NAMALWA (cell line): ENCODE measurements around the gene CFHR3.
A peak's percentile ranks its signal among the peaks of the same experiment; 100 is the strongest.
"Not testable (repeated sequence)": the region's sequence is repeated elsewhere in the genome, so short reads cannot be mapped to it uniquely, and the experiment has no call there.

Experiments
- DNase-seq: peaks from one replicate; pipeline ENCODE4 v3.0.0-alpha.2; 2015; ENCODE audit warnings: low spot score

CFHR3 gene

GRCh38 chr1:196774603-196775002 is at the start of gene CFHR3:
Gene CFHR3 (plus strand): TSS chr1:196774840. CDS start chr1:196774887, 47 bp downstream.
- DNase-seq = no peak

GRCh38 chr1:196732526-196732925 is 42.1 kb upstream of the CFHR3 start:
- DNase-seq = peak; percentile 16

- no peak for DNase-seq
These were observed 41.3 kb upstream of the CFHR3 start for GRCh38 chr1:196733091-196733970.

- no peak for DNase-seq
These were observed 40.6 kb upstream of the CFHR3 start for GRCh38 chr1:196734006-196734405.

GRCh38 chr1:196734460-196734859 is 40.2 kb upstream of the CFHR3 start:
- DNase-seq = no peak

GRCh38 chr1:196738730-196739129 is 35.9 kb upstream of the CFHR3 start:
- no peak for DNase-seq

GRCh38 chr1:196743244-196743643 is 31.4 kb upstream of the CFHR3 start:
- peak; percentile 79 for DNase-seq

- not testable (repeated sequence) for DNase-seq
These were observed 9.5 kb upstream of the CFHR3 start for GRCh38 chr1:196765019-196765740.

- DNase-seq = not testable (repeated sequence)
These were observed 4.8 kb upstream of the CFHR3 start for GRCh38 chr1:196769823-196770222.

- DNase-seq = no peak
These were observed 927 bp upstream of the CFHR3 start for GRCh38 chr1:196773713-196774112.

- no peak for DNase-seq
These were observed 465 bp upstream of the CFHR3 start for GRCh38 chr1:196774175-196774574.

GRCh38 chr1:196777603-196778002 is 3.0 kb downstream of the CFHR3 start:
- no peak for DNase-seq

- DNase-seq = peak; percentile 30
These were observed 4.5 kb downstream of the CFHR3 start for GRCh38 chr1:196779093-196779492.

GRCh38 chr1:196791252-196791651 is 16.6 kb downstream of the CFHR3 start:
- DNase-seq = not testable (repeated sequence)

GRCh38 chr1:196794103-196794502 is 19.5 kb downstream of the CFHR3 start:
- DNase-seq = not testable (repeated sequence)

GRCh38 chr1:196797891-196798290 is 23.3 kb downstream of the CFHR3 start:
- no peak for DNase-seq

- DNase-seq = not testable (repeated sequence)
These were observed 27.3 kb downstream of the CFHR3 start for GRCh38 chr1:196801920-196802319.

GRCh38 chr1:196808529-196809235 is 34.0 kb downstream of the CFHR3 start:
- no peak for DNase-seq

GRCh38 chr1:196817442-196817841 is 42.8 kb downstream of the CFHR3 start:
- not testable (repeated sequence) for DNase-seq

GRCh38 chr1:196819531-196819930 is 44.9 kb downstream of the CFHR3 start, which contains the start of gene CFHR1:
Gene CFHR1 (plus strand): TSS chr1:196819731. CDS start chr1:196819845, 114 bp downstream.
- DNase-seq = not testable (repeated sequence)

- peak; percentile 78 for DNase-seq
These were observed 53.2 kb downstream of the CFHR3 start for GRCh38 chr1:196827860-196828259.
